Hepatocyte (in vitro differentiated cells): Measurements from ENCODE around the gene DYRK1A. TPM values are rescaled to one million over a fixed set of nuclear protein-coding genes. Genes with fewer than 3 reads are reported as not detected.
"Not testable (repeated sequence)": the region's sequence is repeated elsewhere in the genome, so short reads cannot be mapped to it uniquely, and the experiment has no call there.

ENCODE experiments used
- DNase-seq: peaks from one replicate; pipeline ENCODE4 v3.0.0-alpha.2; 2016; ENCODE audit warnings: low spot score
- H2AFZ ChIP-seq: fragments of 200-600 bp; sonication (generic); 2 replicates; pipeline ENCODE4 v1.6.0; 2016; ENCODE audit warnings: antibody characterized with exemption, mild to moderate bottlenecking
- H3K27ac ChIP-seq: fragments of 200-600 bp; sonication (generic); 2 replicates; pipeline ENCODE4 v1.5.1; 2016; ENCODE audit warnings: mild to moderate bottlenecking
- H3K27me3 ChIP-seq: fragments of 200-600 bp; sonication (generic); 2 replicates; pipeline ENCODE4 v1.6.1; 2016
- H3K36me3 ChIP-seq: fragments of 200-600 bp; sonication (generic); replicated peaks from 2 replicates; pipeline ENCODE4 v1.5.1; 2016; ENCODE audit warnings: low read depth; ENCODE audit not compliant: insufficient read depth
- H3K4me1 ChIP-seq: fragments of 200-600 bp; sonication (generic); 2 replicates; pipeline ENCODE4 v1.5.1; 2016; ENCODE audit warnings: mild to moderate bottlenecking, moderate library complexity; ENCODE audit not compliant: insufficient read depth
- H3K4me2 ChIP-seq: fragments of 200-600 bp; sonication (generic); 2 replicates; pipeline ENCODE4 v1.6.0; 2016
- H3K4me3 ChIP-seq: fragments of 200-600 bp; sonication (generic); 2 replicates; pipeline ENCODE4 v1.5.1; 2016; ENCODE audit warnings: mild to moderate bottlenecking
- H3K79me2 ChIP-seq: fragments of 200-600 bp; sonication (generic); 2 replicates; pipeline ENCODE4 v1.6.0; 2017; ENCODE audit warnings: mild to moderate bottlenecking
- H3K9me2 ChIP-seq: fragments of 200-600 bp; sonication (generic); replicated peaks from 2 replicates; pipeline ENCODE4 v1.6.0; 2017; ENCODE audit warnings: mild to moderate bottlenecking; ENCODE audit not compliant: insufficient read depth
- H3K9me3 ChIP-seq: fragments of 200-600 bp; sonication (generic); 2 replicates; pipeline ENCODE4 v1.5.1; 2016; ENCODE audit warnings: low read depth, mild to moderate bottlenecking
- H4K20me1 ChIP-seq: fragments of 200-600 bp; sonication (generic); 2 replicates; pipeline ENCODE4 v1.6.0; 2016; ENCODE audit warnings: mild to moderate bottlenecking; ENCODE audit not compliant: insufficient read depth, poor library complexity, severe bottlenecking
- CTCF ChIP-seq: fragments of 200-600 bp; sonication (generic); IDR thresholded peaks from 2 replicates; pipeline ENCODE4 v1.5.1; 2016; ENCODE audit warnings: antibody characterized with exemption, mild to moderate bottlenecking; ENCODE audit not compliant: poor library complexity
- EZH2 ChIP-seq: fragments of 200-600 bp; sonication (generic); IDR thresholded peaks from 2 replicates; pipeline ENCODE4 v1.6.1; 2016; ENCODE audit warnings: antibody characterized with exemption, mild to moderate bottlenecking, borderline replicate concordance
- EZH2phosphoT487 ChIP-seq: fragments of 200-600 bp; sonication (generic); IDR thresholded peaks from one replicate; pipeline ENCODE4 v1.6.1; 2018; ENCODE audit warnings: antibody characterized with exemption, mild to moderate bottlenecking, low read depth, moderate library complexity; ENCODE audit not compliant: unreplicated experiment, severe bottlenecking
- WGBS: methylation state at CpG from one replicate; pipeline ENCODE4 v1.1.6; 2016; ENCODE audit warnings: low lambda C conversion rate; ENCODE audit errors: missing lambda C conversion rate; 5-methylcytosine and 5-hydroxymethylcytosine counted together
- polyA plus RNA-seq: library from polyadenylated mRNA; unstranded; fragments of >200 nt; fragmentation: Nextera tagmentation; extraction: Ambion mirVana; gene quantifications from 2 replicates; pipeline ENCODE4 v1.2.1, GENCODE V29; 2016
- total RNA-seq: library from RNA; depleted of rRNA; stranded (reverse); fragments of >200 nt; gene quantifications from 2 replicates; pipeline ENCODE4 v1.2.3, GENCODE V29; 2014

DYRK1A gene
- total and polyA plus RNA-seq, 2 experiments from 2014 or later = 4.9 to 85.2 TPM

DNA sequence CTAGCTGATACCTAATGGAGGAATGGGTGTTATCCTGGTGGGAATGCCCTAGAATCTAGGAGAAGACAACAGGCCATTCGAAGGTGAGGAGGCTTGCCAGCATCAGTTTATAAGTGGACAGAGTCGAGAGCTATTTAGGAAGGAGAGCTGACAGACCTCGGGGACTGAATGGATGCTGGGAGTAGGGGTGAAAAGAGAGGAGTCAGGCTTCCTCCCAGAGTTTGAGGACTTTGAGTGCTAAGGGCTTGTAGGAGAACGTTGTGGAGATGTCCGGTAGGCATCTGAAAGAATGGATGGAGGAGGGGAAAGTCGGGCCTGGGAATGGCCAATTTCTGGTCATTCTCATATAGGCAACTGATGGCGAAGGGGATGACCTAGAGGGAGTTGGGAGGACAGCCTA lies 155.1 kb downstream of the DYRK1A start:
- no peaks in the 10 kb centered on the region for H3K79me2 ChIP-seq
- DNase-seq = no peak
- H3K9me3 ChIP-seq = no peaks in the 10 kb centered on the region
- no peak overlapping the region for H3K27ac ChIP-seq
- no peaks in the 10 kb centered on the region for H3K36me3 ChIP-seq
- H3K9me2 ChIP-seq = no peaks in the 10 kb centered on the region
- no peaks in the 10 kb centered on the region for H3K27me3 ChIP-seq
- no peak overlapping the region for H3K4me2 ChIP-seq
- H3K4me3 ChIP-seq = no peak overlapping the region
- TF ChIP-seq CTCF (no peak), EZH2phosphoT487 (no peak), EZH2 (no peak)
- H3K4me1 ChIP-seq = no peaks in the 10 kb centered on the region
- 93% methylated on average over 7 of the region's 7 CpGs for WGBS
- H2AFZ ChIP-seq = no peak overlapping the region
- no peaks in the 10 kb centered on the region for H4K20me1 ChIP-seq

DNA sequence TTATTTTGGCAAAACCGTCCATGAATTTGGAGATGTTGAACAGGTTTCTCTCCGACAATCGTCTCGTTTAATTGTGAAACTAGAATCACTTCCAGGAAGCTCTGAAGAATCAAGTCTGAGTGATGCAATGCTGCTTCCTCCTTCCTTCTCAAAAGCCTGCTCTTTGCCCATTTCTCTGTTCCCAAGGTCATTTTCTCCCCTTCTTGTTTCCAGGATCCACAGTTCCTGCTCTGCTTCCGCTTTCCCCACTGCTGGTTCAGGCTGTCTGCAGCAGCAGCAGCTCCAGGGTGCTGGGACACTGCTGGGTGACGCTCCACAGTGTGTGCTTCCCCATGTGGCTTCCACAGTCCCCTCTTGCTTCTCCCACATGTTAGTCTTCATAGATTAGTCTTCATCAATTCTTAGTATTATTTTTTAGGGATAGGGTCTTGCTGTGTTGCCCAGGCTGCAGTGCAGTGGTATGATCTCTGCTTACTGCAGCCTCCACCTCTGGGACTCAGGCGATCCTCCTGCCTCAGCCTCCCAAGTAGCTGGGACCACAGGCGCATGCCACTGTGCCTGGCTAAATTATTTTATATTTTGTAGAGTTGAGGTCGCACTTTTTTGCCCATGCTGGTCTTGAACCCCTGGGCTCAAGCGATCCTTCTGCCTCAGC lies 156.2 kb downstream of the DYRK1A start:
- no peak overlapping the region for H3K4me2 ChIP-seq
- over 99% methylated on average over 10 of the region's 10 CpGs for WGBS
- no peak for DNase-seq
- H4K20me1 ChIP-seq = no peaks in the 10 kb centered on the region
- H3K4me3 ChIP-seq = no peak overlapping the region
- no peaks in the 10 kb centered on the region for H3K9me2 ChIP-seq
- no peak overlapping the region for H3K27ac ChIP-seq
- H3K27me3 ChIP-seq = no peaks in the 10 kb centered on the region
- H2AFZ ChIP-seq = no peak overlapping the region
- TF ChIP-seq EZH2phosphoT487 (no peak), CTCF (no peak), EZH2 (no peak)
- H3K9me3 ChIP-seq = no peaks in the 10 kb centered on the region
- no peaks in the 10 kb centered on the region for H3K4me1 ChIP-seq
- H3K36me3 ChIP-seq = no peaks in the 10 kb centered on the region
- no peaks in the 10 kb centered on the region for H3K79me2 ChIP-seq

GRCh38 chr21:37524944-37525343 lies 158.4 kb downstream of the DYRK1A start:
- not testable (repeated sequence) for H3K27me3 ChIP-seq, H3K9me3 ChIP-seq, H4K20me1 ChIP-seq, H3K4me3 ChIP-seq, H3K9me2 ChIP-seq, H3K4me1 ChIP-seq, DNase-seq, H2AFZ ChIP-seq, H3K4me2 ChIP-seq, H3K79me2 ChIP-seq, H3K27ac ChIP-seq, H3K36me3 ChIP-seq
- 92% methylated on average over 5 of the region's 5 CpGs for WGBS

DNA sequence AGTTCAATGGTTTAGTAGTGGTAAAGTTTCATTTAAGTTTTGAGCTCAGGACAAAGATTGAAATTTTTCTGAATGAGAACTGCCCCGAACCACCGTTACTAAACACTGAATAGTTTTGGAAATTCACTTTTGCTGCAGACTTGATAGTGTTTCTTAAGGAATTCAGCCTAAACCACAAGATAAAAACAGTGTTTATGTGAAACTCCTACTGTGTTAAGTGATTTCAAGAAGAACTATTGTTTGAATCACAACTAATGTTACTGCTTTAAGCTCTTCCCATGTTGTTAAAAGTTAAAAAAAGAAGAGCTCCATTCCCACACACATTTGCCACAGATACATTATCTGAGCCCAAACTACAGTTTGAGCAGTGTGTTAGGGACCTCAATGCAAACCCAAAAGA lies 159.2 kb downstream of the DYRK1A start:
- H3K79me2 ChIP-seq = no peaks in the 10 kb centered on the region
- no peaks in the 10 kb centered on the region for H4K20me1 ChIP-seq
- no peaks in the 10 kb centered on the region for H3K36me3 ChIP-seq
- 85% methylated on average over 2 of the region's 2 CpGs for WGBS
- no peak overlapping the region for H3K4me3 ChIP-seq
- no peak for DNase-seq
- no peaks in the 10 kb centered on the region for H3K9me3 ChIP-seq
- H3K27me3 ChIP-seq = no peaks in the 10 kb centered on the region
- TF ChIP-seq CTCF = no peak
- TF ChIP-seq EZH2phosphoT487 = no peak
- TF ChIP-seq EZH2 = no peak
- H3K4me2 ChIP-seq = no peak overlapping the region
- peaks cover 2% of the 10 kb centered on the region for H3K4me1 ChIP-seq
- H3K27ac ChIP-seq = no peak overlapping the region
- H3K9me2 ChIP-seq = no peaks in the 10 kb centered on the region
- H2AFZ ChIP-seq = no peak overlapping the region
